IPS DF 4.7 (cell line): ENCODE measurements around the gene HMOX2.

Source experiments
- DNase-seq: peaks from one replicate; pipeline ENCODE4 v3.0.0-alpha.2; 2013; ENCODE audit warnings: low spot score; ENCODE audit errors: extremely low read depth

The HMOX2 gene

GRCh38 chr16:4500272-4500671 lies 24.1 kb downstream of the HMOX2 start:
- no peak for DNase-seq

GRCh38 chr16:4501071-4501478 lies 24.9 kb downstream of the HMOX2 start:
- DNase-seq: no peak

GRCh38 chr16:4505356-4506147 lies 29.4 kb downstream of the HMOX2 start:
- DNase-seq: no peak

GRCh38 chr16:4506450-4506849 lies 30.3 kb downstream of the HMOX2 start:
- DNase-seq: peak; percentile 49

- no peak for DNase-seq
These were observed 31.6 kb downstream of the HMOX2 start for GRCh38 chr16:4507588-4508345.

- DNase-seq: no peak
These were observed 32.6 kb downstream of the HMOX2 start for GRCh38 chr16:4508806-4509205.

- DNase-seq: no peak
These were observed 33.2 kb downstream of the HMOX2 start for GRCh38 chr16:4509420-4509819.

- no peak for DNase-seq
These were observed 33.9 kb downstream of the HMOX2 start for GRCh38 chr16:4510131-4510530.

GRCh38 chr16:4510747-4511426 lies 34.7 kb downstream of the HMOX2 start:
- no peak for DNase-seq

- DNase-seq: peak; percentile 69
These were observed 35.4 kb downstream of the HMOX2 start for GRCh38 chr16:4511441-4512082.

GRCh38 chr16:4512473-4512872 lies 36.3 kb downstream of the HMOX2 start:
- no peak for DNase-seq

GRCh38 chr16:4513086-4513860 lies 37.1 kb downstream of the HMOX2 start:
- no peak for DNase-seq

- DNase-seq: no peak
These were observed 37.7 kb downstream of the HMOX2 start for GRCh38 chr16:4513881-4514280.

- no peak for DNase-seq
These were observed 38.4 kb downstream of the HMOX2 start for GRCh38 chr16:4514606-4515005.

- no peak for DNase-seq
These were observed 39.5 kb downstream of the HMOX2 start for GRCh38 chr16:4515611-4516233.

GRCh38 chr16:4517812-4518680 lies 41.8 kb downstream of the HMOX2 start:
- peak; percentile 58 for DNase-seq

- no peak for DNase-seq
These were observed 43.3 kb downstream of the HMOX2 start for GRCh38 chr16:4519274-4520058.

GRCh38 chr16:4520913-4521312 lies 44.7 kb downstream of the HMOX2 start:
- DNase-seq: no peak
